Osteoblast (primary cell): Measurements from ENCODE around the gene OR10G7. TPM values are rescaled to one million over a fixed set of nuclear protein-coding genes. Genes with fewer than 3 reads are reported as not detected.

Source experiments
- DNase-seq: peaks from one replicate; pipeline ENCODE4 v3.0.0; 2011; ENCODE audit warnings: low spot score, mixed read lengths; ENCODE audit not compliant: insufficient read length; ENCODE audit errors: missing footprints
- H2AFZ ChIP-seq: 2 replicates; pipeline ENCODE4 v1.6.0; 2011; ENCODE audit warnings: mild to moderate bottlenecking, low read length
- H3K27ac ChIP-seq: 2 replicates; pipeline ENCODE4 v1.5.1; 2011; ENCODE audit warnings: mild to moderate bottlenecking, low read depth, low read length, moderate library complexity
- H3K27me3 ChIP-seq: 2 replicates; pipeline ENCODE4 v1.6.0; 2012; ENCODE audit warnings: mild to moderate bottlenecking, control low read depth, inconsistent platforms, low read length, moderate library complexity; ENCODE audit not compliant: insufficient read depth
- H3K36me3 ChIP-seq: 2 replicates; pipeline ENCODE4 v1.5.1; 2011; ENCODE audit warnings: mild to moderate bottlenecking, low read length, control low read depth, moderate library complexity; ENCODE audit not compliant: insufficient read depth
- H3K4me1 ChIP-seq: 2 replicates; pipeline ENCODE4 v1.5.1; 2011; ENCODE audit warnings: mild to moderate bottlenecking, low read length, control low read depth, moderate library complexity; ENCODE audit not compliant: insufficient read depth
- H3K4me2 ChIP-seq: 2 replicates; pipeline ENCODE4 v1.6.0; 2011; ENCODE audit warnings: mild to moderate bottlenecking, low read length; ENCODE audit not compliant: insufficient read depth
- H3K4me3 ChIP-seq: fragments of 200-600 bp; sonication (generic); 3 replicates; pipeline ENCODE4 v1.5.1; 2012; ENCODE audit warnings: mild to moderate bottlenecking, low read length, inconsistent platforms; ENCODE audit not compliant: insufficient read depth
- H3K79me2 ChIP-seq: 2 replicates; pipeline ENCODE4 v1.6.0; 2012; ENCODE audit warnings: mild to moderate bottlenecking, low read length, control low read depth, inconsistent platforms; ENCODE audit not compliant: insufficient read depth
- H3K9me3 ChIP-seq: 2 replicates; pipeline ENCODE4 v1.5.1; 2011; ENCODE audit warnings: low read depth, low read length, control low read depth
- H4K20me1 ChIP-seq: 2 replicates; pipeline ENCODE4 v1.6.0; 2012; ENCODE audit warnings: mild to moderate bottlenecking, low read length, control low read depth; ENCODE audit not compliant: insufficient read depth
- total RNA-seq: library from RNA; depleted of rRNA; stranded (reverse); fragments of >200 nt; gene quantifications from 2 replicates; pipeline ENCODE4 v1.2.3, GENCODE V29; 2012
- TF ChIP-seq, protein P1 (sequence below): IDR thresholded peaks from 2 replicates; pipeline ENCODE4 v1.5.1; 2011; ENCODE audit warnings: mild to moderate bottlenecking, low read depth, low read length, moderate library complexity; ENCODE audit errors: extremely low read depth

OR10G7 gene
- total RNA-seq, 1 donor, result not detected

DNA sequence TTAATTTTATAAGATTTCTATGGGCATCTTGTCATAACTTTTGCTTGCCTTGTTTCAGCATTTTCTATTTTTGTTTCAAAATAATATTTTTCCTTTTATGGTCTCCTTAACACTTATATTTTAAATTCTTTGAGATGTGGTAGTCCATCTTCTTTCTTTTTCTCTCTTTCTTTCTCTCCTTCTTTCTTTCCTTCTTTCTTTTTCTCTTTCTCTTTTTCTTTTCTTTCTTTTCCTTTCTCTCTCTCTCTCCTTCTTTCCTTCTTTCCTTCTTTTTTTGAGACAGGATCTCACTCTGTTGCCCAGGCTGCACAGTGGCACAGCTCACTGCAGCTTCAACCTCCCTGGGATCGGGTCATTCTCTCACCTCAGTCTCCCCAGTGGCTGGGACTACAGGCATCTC lies 36.1 kb upstream of the OR10G7 start:
- Histone ChIP-seq H3K79me2 (no peaks in the 10 kb centered on the region), H3K4me2 (no peak overlapping the region), H3K9me3 (no peaks in the 10 kb centered on the region), H3K4me1 (no peaks in the 10 kb centered on the region), H3K27ac (no peak overlapping the region), H2AFZ (no peak overlapping the region), H3K36me3 (no peaks in the 10 kb centered on the region), H3K4me3 (no peak overlapping the region), H3K27me3 (peaks cover 8% of the 10 kb centered on the region), H4K20me1 (no peaks in the 10 kb centered on the region)
- TF ChIP-seq, protein P1, sequence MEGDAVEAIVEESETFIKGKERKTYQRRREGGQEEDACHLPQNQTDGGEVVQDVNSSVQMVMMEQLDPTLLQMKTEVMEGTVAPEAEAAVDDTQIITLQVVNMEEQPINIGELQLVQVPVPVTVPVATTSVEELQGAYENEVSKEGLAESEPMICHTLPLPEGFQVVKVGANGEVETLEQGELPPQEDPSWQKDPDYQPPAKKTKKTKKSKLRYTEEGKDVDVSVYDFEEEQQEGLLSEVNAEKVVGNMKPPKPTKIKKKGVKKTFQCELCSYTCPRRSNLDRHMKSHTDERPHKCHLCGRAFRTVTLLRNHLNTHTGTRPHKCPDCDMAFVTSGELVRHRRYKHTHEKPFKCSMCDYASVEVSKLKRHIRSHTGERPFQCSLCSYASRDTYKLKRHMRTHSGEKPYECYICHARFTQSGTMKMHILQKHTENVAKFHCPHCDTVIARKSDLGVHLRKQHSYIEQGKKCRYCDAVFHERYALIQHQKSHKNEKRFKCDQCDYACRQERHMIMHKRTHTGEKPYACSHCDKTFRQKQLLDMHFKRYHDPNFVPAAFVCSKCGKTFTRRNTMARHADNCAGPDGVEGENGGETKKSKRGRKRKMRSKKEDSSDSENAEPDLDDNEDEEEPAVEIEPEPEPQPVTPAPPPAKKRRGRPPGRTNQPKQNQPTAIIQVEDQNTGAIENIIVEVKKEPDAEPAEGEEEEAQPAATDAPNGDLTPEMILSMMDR, result no peak
- DNase-seq, result no peak

- Histone ChIP-seq H2AFZ (peak overlapping the region; percentile 80), H3K27ac (no peak overlapping the region), H3K27me3 (peaks cover 8% of the 10 kb centered on the region), H3K79me2 (no peaks in the 10 kb centered on the region), H3K9me3 (no peaks in the 10 kb centered on the region), H3K36me3 (no peaks in the 10 kb centered on the region), H3K4me2 (peak overlapping the region; percentile 78), H3K4me3 (peak overlapping the region; percentile 66), H4K20me1 (no peaks in the 10 kb centered on the region), H3K4me1 (no peaks in the 10 kb centered on the region)
- peak; percentile 61 for DNase-seq
- TF ChIP-seq, protein P1, result no peak
Observed at GRCh38 chr11:124075841-124076651, 34.9 kb upstream of the OR10G7 start.

GRCh38 chr11:124075492-124075840 lies 34.3 kb upstream of the OR10G7 start:
- no peak overlapping the region for H2AFZ ChIP-seq
- H3K4me3 ChIP-seq, result no peak overlapping the region
- H4K20me1 ChIP-seq, result no peaks in the 10 kb centered on the region
- H3K27ac ChIP-seq, result no peak overlapping the region
- H3K79me2 ChIP-seq, result no peaks in the 10 kb centered on the region
- no peaks in the 10 kb centered on the region for H3K4me1 ChIP-seq
- no peaks in the 10 kb centered on the region for H3K9me3 ChIP-seq
- peaks cover 8% of the 10 kb centered on the region for H3K27me3 ChIP-seq
- no peak overlapping the region for H3K4me2 ChIP-seq
- H3K36me3 ChIP-seq, result no peaks in the 10 kb centered on the region
- TF ChIP-seq, protein P1, result no peak
- DNase-seq, result no peak

DNA sequence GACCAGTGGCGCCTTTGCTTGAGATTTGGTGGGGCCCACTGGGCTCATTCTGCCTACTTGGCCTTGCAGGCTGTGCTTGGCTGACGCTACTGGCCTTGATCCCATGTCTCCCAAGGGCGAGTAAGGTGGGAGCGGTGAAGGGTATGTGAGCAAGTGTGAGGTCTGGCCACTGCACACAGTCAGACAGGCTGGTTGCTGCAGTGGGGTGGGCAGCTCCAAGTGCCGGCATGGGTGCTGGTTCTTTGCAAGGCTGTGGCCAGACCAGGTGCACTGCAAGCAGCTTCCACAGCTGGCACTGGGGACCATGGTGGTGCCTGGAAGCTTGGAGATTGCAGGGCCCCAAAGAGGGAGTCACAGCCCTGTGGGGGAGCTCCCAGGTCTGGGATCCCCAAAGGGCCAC lies 33.4 kb upstream of the OR10G7 start:
- no peaks in the 10 kb centered on the region for H4K20me1 ChIP-seq
- peaks cover 8% of the 10 kb centered on the region for H3K27me3 ChIP-seq
- no peaks in the 10 kb centered on the region for H3K9me3 ChIP-seq
- no peaks in the 10 kb centered on the region for H3K4me1 ChIP-seq
- H3K4me3 ChIP-seq, result no peak overlapping the region
- TF ChIP-seq, protein P1, result no peak
- H2AFZ ChIP-seq, result no peak overlapping the region
- no peak overlapping the region for H3K4me2 ChIP-seq
- DNase-seq, result no peak
- no peaks in the 10 kb centered on the region for H3K79me2 ChIP-seq
- H3K27ac ChIP-seq, result no peak overlapping the region
- no peaks in the 10 kb centered on the region for H3K36me3 ChIP-seq
